HCT116 (cell line): ENCODE data around the gene RIPOR3. TPM values are rescaled to one million over a fixed set of nuclear protein-coding genes. Genes with fewer than 3 reads are reported as not detected.

Source experiments
- ATAC-seq: fragments of 200-7000 bp; cut with Tn5 transposase; 2 replicates; pipeline ENCODE4 v1.9.1; 2020; ENCODE audit warnings: mild to moderate bottlenecking, moderate library complexity
- BruUV-seq: library from RNA; stranded (reverse); fragments of 400-500 nt; replicated peaks from 2 replicates; lab custom pipeline; 2021; lab: Mats Ljungman, UMichigan
- CTCF ChIA-PET: fragments of 300-600 bp; sonication (Branson Sonifier 250); formaldehyde crosslinking; loops from one replicate; lab custom pipeline; 2021; ENCODE audit warnings: antibody characterized with exemption; lab: Charles Lee
- POLR2A ChIA-PET: fragments of 300-600, 350-600 bp; sonication (Branson Sonifier 250); formaldehyde crosslinking; loops from one replicate; lab custom pipeline; 2021; ENCODE audit warnings: antibody characterized with exemption; lab: Charles Lee
- RAD21 ChIA-PET, 2 experiments: fragments of 300-600 bp; sonication (Branson Sonifier 250); formaldehyde crosslinking; loops; one replicate each; lab custom pipeline; 2023; ENCODE audit warnings: low total read pairs in 2 of 2; ENCODE audit not compliant: uncharacterized antibody in 2 of 2, unreplicated experiment in 2 of 2, low non-redundant PET in 1 of 2; lab: Charles Lee
- DNase-seq: peaks from one replicate; pipeline ENCODE4 v3.0.0-alpha.2; 2010; ENCODE audit warnings: low read depth, low spot score
- H2AFZ ChIP-seq: fragments of 200-600 bp; shearing (Covaris generic), sonication (generic); 2 replicates; pipeline ENCODE4 v1.6.1; 2017; ENCODE audit warnings: low read depth, mixed run types, mixed read lengths, antibody characterized with exemption, low read length; ENCODE audit not compliant: poor library complexity, severe bottlenecking
- H3K27ac ChIP-seq: 2 replicates; pipeline ENCODE4 v1.5.1; 2012; ENCODE audit warnings: low read depth, low read length
- H3K27me3 ChIP-seq: fragments of 200-600 bp; sonication (generic); 2 replicates; pipeline ENCODE4 v1.6.1; 2016; ENCODE audit warnings: mixed run types, low read length, mixed read lengths; ENCODE audit not compliant: insufficient read depth
- H3K36me3 ChIP-seq, 2 experiments: fragments of 200-500 bp in 1 of 2; fragments of 200-600 bp in 1 of 2; sonication (Bioruptor generic) in 1 of 2; sonication (generic) in 1 of 2; 2 replicates each; pipeline versions ENCODE4 v1.5.1 to v1.6.1; 2014 to 2016; ENCODE audit warnings: low read length in 2 of 2, inconsistent platforms in 1 of 2, mixed read lengths in 1 of 2, mixed run types in 1 of 2; ENCODE audit not compliant: insufficient read depth in 2 of 2, control insufficient read depth in 1 of 2
- H3K4me1 ChIP-seq, 2 experiments: fragments of 200-600 bp in 1 of 2; sonication (generic) in 1 of 2; 2 replicates each; pipeline versions ENCODE4 v1.5.1 to v1.6.1; 2012 to 2017; ENCODE audit warnings: low read length in 2 of 2, inconsistent platforms in 1 of 2, mild to moderate bottlenecking in 1 of 2, mixed read lengths in 1 of 2, mixed run types in 1 of 2, moderate library complexity in 1 of 2; ENCODE audit not compliant: insufficient read depth in 2 of 2, control insufficient read depth in 1 of 2
- H3K4me2 ChIP-seq: fragments of 200-600 bp; sonication (generic); 2 replicates; pipeline ENCODE4 v1.6.1; 2017; ENCODE audit warnings: mixed run types, low read length, mixed read lengths
- H3K4me3 ChIP-seq, 2 experiments: fragments of 200-600 bp in 1 of 2; sonication (generic) in 1 of 2; replicated peaks in 1 of 2; 2 replicates each; pipeline ENCODE4 v1.5.1; 2011 to 2016; ENCODE audit warnings: low read length in 2 of 2, control low read depth in 1 of 2, low read depth in 1 of 2, mild to moderate bottlenecking in 1 of 2, mixed read lengths in 1 of 2, mixed run types in 1 of 2
- H3K79me2 ChIP-seq: fragments of 200-600 bp; sonication (generic); 2 replicates; pipeline ENCODE4 v1.6.1; 2017; ENCODE audit warnings: mild to moderate bottlenecking, mixed run types, low read length, moderate library complexity, mixed read lengths; ENCODE audit not compliant: insufficient read depth
- H3K9ac ChIP-seq: fragments of 200-600 bp; sonication (generic); 2 replicates; pipeline ENCODE4 v1.6.1; 2016; ENCODE audit warnings: low read length, mixed read lengths
- H3K9me2 ChIP-seq: fragments of 200-600 bp; sonication (generic), shearing (Covaris generic); 2 replicates; pipeline ENCODE4 v1.6.1; 2017; ENCODE audit warnings: mixed run types, mild to moderate bottlenecking, moderate library complexity; ENCODE audit not compliant: insufficient read depth
- H3K9me3 ChIP-seq, 2 experiments: fragments of 200-500 bp in 1 of 2; fragments of 200-600 bp in 1 of 2; sonication (Bioruptor generic) in 1 of 2; sonication (generic) in 1 of 2; 2 replicates each; pipeline ENCODE4 v1.6.1; 2014 to 2017; ENCODE audit warnings: low read length in 2 of 2, mixed read lengths in 2 of 2, inconsistent platforms in 1 of 2, low read depth in 1 of 2, mild to moderate bottlenecking in 1 of 2, mixed run types in 1 of 2, moderate library complexity in 1 of 2; ENCODE audit not compliant: control insufficient read depth in 1 of 2, insufficient read depth in 1 of 2
- H4K20me1 ChIP-seq: fragments of 200-600 bp; sonication (generic), shearing (Covaris generic); 2 replicates; pipeline ENCODE4 v1.6.1; 2017; ENCODE audit warnings: mixed run types, mild to moderate bottlenecking, moderate library complexity; ENCODE audit not compliant: insufficient read depth
- ATF3 ChIP-seq: IDR thresholded peaks from 2 replicates; pipeline ENCODE4 v1.6.1; 2012
- MAX ChIP-seq: IDR thresholded peaks from 2 replicates; pipeline ENCODE4 v1.6.1; 2012
- RAD21 ChIP-seq: IDR thresholded peaks from 2 replicates; pipeline ENCODE4 v1.6.1; 2012; ENCODE audit warnings: low read depth, mild to moderate bottlenecking
- SRF ChIP-seq: IDR thresholded peaks from 2 replicates; pipeline ENCODE4 v1.6.1; 2012; ENCODE audit warnings: low read depth
- ZFX ChIP-seq: fragments of 450-650 bp; IDR thresholded peaks from 2 replicates; pipeline ENCODE4 v1.6.1; 2017
- ZNF274 ChIP-seq: fragments of 200-500 bp; sonication (Bioruptor generic); IDR thresholded peaks from 2 replicates; pipeline ENCODE4 v1.6.1; 2014; ENCODE audit warnings: mild to moderate bottlenecking, low read depth, low read length, inconsistent platforms
- intact Hi-C: fragments of 100-400 bp; cut with micrococcal nuclease; formaldehyde crosslinking; loops from 2 replicates; pipeline ENCODE4 v1.10.0; 2022
- total RNA-seq: library from RNA; stranded (reverse); gene quantifications from one replicate; pipeline ENCODE4 v1.2.1, GENCODE V29; 2021; ENCODE audit not compliant: unreplicated experiment
- TF ChIP-seq, protein P1 (sequence below): IDR thresholded peaks from 2 replicates; pipeline ENCODE4 v1.6.1; 2011; ENCODE audit warnings: mild to moderate bottlenecking, low read length, moderate library complexity; ENCODE audit not compliant: insufficient replicate concordance; ENCODE audit errors: extremely low read depth

Gene RIPOR3
- total RNA-seq, 1 experiment from 2014 or later, result 0.22 TPM

DNA sequence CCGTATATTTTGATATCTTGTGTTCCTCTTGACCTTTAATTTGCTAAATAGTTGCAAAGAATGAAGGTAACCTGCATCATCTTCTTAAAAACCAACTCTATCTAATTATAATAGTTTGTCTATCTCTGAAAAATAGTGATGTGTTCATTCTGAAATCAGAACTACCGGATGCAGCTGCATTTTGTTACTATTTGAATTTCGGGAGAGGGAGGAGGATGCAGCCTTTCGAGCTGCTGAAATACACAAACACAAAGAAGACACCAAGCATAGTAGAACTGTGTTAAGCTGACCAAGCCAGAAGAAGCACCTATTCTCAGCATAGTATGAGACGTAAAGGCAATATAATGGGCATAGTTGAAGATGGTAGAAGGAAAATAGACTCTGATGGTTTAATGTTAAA lies 148.0 kb downstream of the RIPOR3 start:
- Histone ChIP-seq H3K27me3 (no peaks in the 10 kb centered on the region), H3K4me1 (peaks cover 82 to 98% of the 10 kb centered on the region in 2 experiments), H2AFZ (no peak overlapping the region), H3K79me2 (peaks cover 86% of the 10 kb centered on the region), H3K9me2 (no peaks in the 10 kb centered on the region), H4K20me1 (no peaks in the 10 kb centered on the region), H3K4me3 (no peak overlapping the region), H3K4me2 (peak overlapping the region; percentile 84; the same call in 1 of the 2 replicates), H3K9me3 (no peaks in the 10 kb centered on the region), H3K27ac (peak overlapping the region; percentile 93; the same call in 1 of the 2 replicates), H3K9ac (peak overlapping the region; percentile 63; the same call in 1 of the 2 replicates), H3K36me3 (no peaks in the 10 kb centered on the region)
- no peak for ATAC-seq
- no TSS peak for BruUV-seq
- ChIA-PET RAD21 (no interaction called here), CTCF (no interaction called here), POLR2A (no interaction called here)
- intact Hi-C loops, result no loop called here
- DNase-seq, result no peak
- no peak for TF ChIP-seq ZFX
- TF ChIP-seq ZNF274, result no peak
- TF ChIP-seq, protein P1, sequence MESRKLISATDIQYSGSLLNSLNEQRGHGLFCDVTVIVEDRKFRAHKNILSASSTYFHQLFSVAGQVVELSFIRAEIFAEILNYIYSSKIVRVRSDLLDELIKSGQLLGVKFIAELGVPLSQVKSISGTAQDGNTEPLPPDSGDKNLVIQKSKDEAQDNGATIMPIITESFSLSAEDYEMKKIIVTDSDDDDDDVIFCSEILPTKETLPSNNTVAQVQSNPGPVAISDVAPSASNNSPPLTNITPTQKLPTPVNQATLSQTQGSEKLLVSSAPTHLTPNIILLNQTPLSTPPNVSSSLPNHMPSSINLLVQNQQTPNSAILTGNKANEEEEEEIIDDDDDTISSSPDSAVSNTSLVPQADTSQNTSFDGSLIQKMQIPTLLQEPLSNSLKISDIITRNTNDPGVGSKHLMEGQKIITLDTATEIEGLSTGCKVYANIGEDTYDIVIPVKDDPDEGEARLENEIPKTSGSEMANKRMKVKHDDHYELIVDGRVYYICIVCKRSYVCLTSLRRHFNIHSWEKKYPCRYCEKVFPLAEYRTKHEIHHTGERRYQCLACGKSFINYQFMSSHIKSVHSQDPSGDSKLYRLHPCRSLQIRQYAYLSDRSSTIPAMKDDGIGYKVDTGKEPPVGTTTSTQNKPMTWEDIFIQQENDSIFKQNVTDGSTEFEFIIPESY, result no peak
- TF ChIP-seq SRF, result no peak
- no peak for TF ChIP-seq ATF3
- TF ChIP-seq MAX, result no peak
- no peak for TF ChIP-seq RAD21
